HepG2 (cell line): Measurements from ENCODE around the gene HEBP1.

Experiments used
- CHD2 ChIP-seq: IDR thresholded peaks from 2 replicates; pipeline ENCODE4 v1.6.1; 2011; ENCODE audit warnings: low read depth, low read length, improper control_type of control experiment
- CTCF ChIP-seq: sonication (generic); formaldehyde crosslinking; IDR thresholded peaks from 2 replicates; pipeline ENCODE4 v1.5.0; 2020; ENCODE audit warnings: mild to moderate bottlenecking, missing genetic modification reagents, moderate library complexity
- EZH2 ChIP-seq: conservative IDR thresholded peaks from 2 replicates; pipeline ENCODE4 v1.6.1; 2012; ENCODE audit warnings: mild to moderate bottlenecking, low read depth, low read length, moderate library complexity
- HNRNPUL1 ChIP-seq: fragments of 200-400 bp; formaldehyde crosslinking; IDR thresholded peaks from 2 replicates; pipeline ENCODE4 v1.6.1; 2017; ENCODE audit warnings: low read depth, mild to moderate bottlenecking, low read length, moderate library complexity
- POLR2A ChIP-seq, 2 experiments: IDR thresholded peaks; 2 replicates each; pipeline ENCODE4 v1.6.1; 2011; ENCODE audit warnings: low read depth in 2 of 2, low read length in 2 of 2, mild to moderate bottlenecking in 1 of 2, moderate library complexity in 1 of 2; ENCODE audit not compliant: insufficient read depth in 1 of 2
- RFX5 ChIP-seq: IDR thresholded peaks from 2 replicates; pipeline ENCODE4 v1.6.1; 2011; ENCODE audit warnings: low read depth, low read length, improper control_type of control experiment
- TCF12 ChIP-seq, 2 experiments: fragments of 450-650 bp in 1 of 2; sonication (generic) in 1 of 2; formaldehyde crosslinking in 1 of 2; IDR thresholded peaks; 2 replicates each; pipeline versions ENCODE4 v1.6.1 to v1.8.0; 2017 to 2022; ENCODE audit warnings: antibody characterized with exemption in 1 of 2, mild to moderate bottlenecking in 1 of 2, missing genetic modification reagents in 1 of 2, moderate library complexity in 1 of 2
- TP53 ChIP-seq: sonication (generic); formaldehyde crosslinking; conservative IDR thresholded peaks from 2 replicates; pipeline ENCODE4 v1.4.0; 2020; ENCODE audit warnings: missing genetic modification reagents
- ZNF138 ChIP-seq: sonication (generic); formaldehyde crosslinking; IDR thresholded peaks from 2 replicates; pipeline ENCODE4 v1.5.0; 2020; ENCODE audit warnings: mild to moderate bottlenecking, low read depth, missing genetic modification reagents
- ZNF33B ChIP-seq: sonication (generic); formaldehyde crosslinking; IDR thresholded peaks from 2 replicates; pipeline ENCODE4 v1.5.1; 2020; ENCODE audit warnings: mild to moderate bottlenecking, missing genetic modification reagents
- ZNF343 ChIP-seq: sonication (generic); formaldehyde crosslinking; IDR thresholded peaks from 2 replicates; pipeline ENCODE4 v1.4.0; 2020; ENCODE audit warnings: mild to moderate bottlenecking, missing genetic modification reagents
- ZNF746 ChIP-seq: sonication (generic); formaldehyde crosslinking; IDR thresholded peaks from 2 replicates; pipeline ENCODE4 v1.8.0; 2022; ENCODE audit warnings: mild to moderate bottlenecking, missing genetic modification reagents
- ZSCAN20 ChIP-seq: sonication (generic); formaldehyde crosslinking; IDR thresholded peaks from 2 replicates; pipeline ENCODE4 v1.4.0; 2020; ENCODE audit warnings: missing genetic modification reagents, mild to moderate bottlenecking, borderline replicate concordance

- TF ChIP-seq CTCF (CRISPR knock-in tag) (no peak), TP53 (CRISPR knock-in tag) (no peak), ZNF138 (CRISPR knock-in tag) (no peak), CHD2 (no peak), ZNF33B (CRISPR knock-in tag) (no peak), HNRNPUL1 (no peak), EZH2 (no peak), ZNF343 (no peak), ZNF746 (CRISPR knock-in tag) (no peak), RFX5 (no peak), POLR2A (IDR thresholded peaks at IDR 0.05; ENCODE audit: insufficient read depth in 1 of 2, low read depth in 2 of 2, low read length in 2 of 2) (no peak), ZSCAN20 (CRISPR knock-in tag) (no peak), TCF12 (IDR thresholded peaks at IDR 0.05) (no peak), TCF12 (CRISPR knock-in tag; IDR thresholded peaks at IDR 0.05) (no peak)
Measured at GRCh38 chr12:12960639-12961209, 39.3 kb downstream of the HEBP1 start.
